Breast epithelium (tissue), 3 donors: ENCODE measurements around the gene HLA-DMA.

Experiments
- POLR2A ChIP-seq: fragments of 450-650 bp; IDR thresholded peaks from one replicate; pipeline ENCODE4 v1.6.1; 2016; ENCODE audit warnings: antibody characterized with exemption, mild to moderate bottlenecking, moderate library complexity
- POLR2AphosphoS5 ChIP-seq, 3 donors: sonication (generic); formaldehyde crosslinking; IDR thresholded peaks; one replicate each; pipeline ENCODE4 v1.6.1; 2017; ENCODE audit warnings: antibody characterized with exemption in 3 of 3
- TF ChIP-seq, protein P1 (sequence below), 3 donors: fragments of 450-650 bp; IDR thresholded peaks; one replicate each; pipeline ENCODE4 v1.5.1; 2016 to 2017; ENCODE audit warnings: antibody characterized with exemption in 3 of 3, mild to moderate bottlenecking in 3 of 3, moderate library complexity in 3 of 3

DNA sequence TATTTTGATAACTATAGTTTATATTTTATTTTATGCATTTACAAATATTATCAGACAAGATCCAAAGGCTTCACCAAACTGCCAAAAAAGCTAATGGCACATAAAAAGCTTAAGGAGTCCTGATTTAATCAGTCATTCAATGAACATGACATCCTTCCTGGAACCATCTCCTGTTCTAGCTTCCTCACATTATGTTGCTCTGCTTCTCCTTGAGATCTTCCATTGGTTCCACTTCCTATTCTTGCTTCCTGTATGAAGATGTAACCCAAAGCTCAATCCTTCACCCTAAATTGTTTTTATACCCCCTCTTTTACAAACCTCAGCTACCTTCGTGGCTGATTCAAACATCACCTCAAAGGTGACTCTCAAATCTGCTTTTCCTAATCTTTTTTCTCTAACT, 11.0 kb upstream of the HLA-DMA start:
- TF ChIP-seq, protein P1, sequence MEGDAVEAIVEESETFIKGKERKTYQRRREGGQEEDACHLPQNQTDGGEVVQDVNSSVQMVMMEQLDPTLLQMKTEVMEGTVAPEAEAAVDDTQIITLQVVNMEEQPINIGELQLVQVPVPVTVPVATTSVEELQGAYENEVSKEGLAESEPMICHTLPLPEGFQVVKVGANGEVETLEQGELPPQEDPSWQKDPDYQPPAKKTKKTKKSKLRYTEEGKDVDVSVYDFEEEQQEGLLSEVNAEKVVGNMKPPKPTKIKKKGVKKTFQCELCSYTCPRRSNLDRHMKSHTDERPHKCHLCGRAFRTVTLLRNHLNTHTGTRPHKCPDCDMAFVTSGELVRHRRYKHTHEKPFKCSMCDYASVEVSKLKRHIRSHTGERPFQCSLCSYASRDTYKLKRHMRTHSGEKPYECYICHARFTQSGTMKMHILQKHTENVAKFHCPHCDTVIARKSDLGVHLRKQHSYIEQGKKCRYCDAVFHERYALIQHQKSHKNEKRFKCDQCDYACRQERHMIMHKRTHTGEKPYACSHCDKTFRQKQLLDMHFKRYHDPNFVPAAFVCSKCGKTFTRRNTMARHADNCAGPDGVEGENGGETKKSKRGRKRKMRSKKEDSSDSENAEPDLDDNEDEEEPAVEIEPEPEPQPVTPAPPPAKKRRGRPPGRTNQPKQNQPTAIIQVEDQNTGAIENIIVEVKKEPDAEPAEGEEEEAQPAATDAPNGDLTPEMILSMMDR (IDR thresholded peaks at IDR 0.05) = no peak
- TF ChIP-seq POLR2A = no peak
- TF ChIP-seq POLR2AphosphoS5 (IDR thresholded peaks at IDR 0.05) = no peak
